IMR-90 (cell line): ENCODE results near the gene ZBED4. TPM values are rescaled to one million over a fixed set of nuclear protein-coding genes. Genes with fewer than 3 reads are reported as not detected.

Experiments used
- ATAC-seq: fragments of 200-7000 bp; cut with Tn5 transposase; 2 replicates; pipeline ENCODE4 v1.9.1; 2020; ENCODE audit warnings: low read depth, mild to moderate bottlenecking, moderate library complexity
- BruUV-seq: library from RNA; stranded (reverse); fragments of 400-500 nt; replicated peaks from 2 replicates; lab custom pipeline; 2021; lab: Mats Ljungman, UMichigan
- CTCF ChIA-PET: fragments of 300-600 bp; formaldehyde crosslinking; extraction: SDS; loops from one replicate; lab custom pipeline; 2021; ENCODE audit warnings: antibody characterized with exemption; lab: Yijun Ruan, JAX
- POLR2A ChIA-PET: fragments of 300-600 bp; sonication (Branson Sonifier 250); formaldehyde crosslinking; loops from one replicate; lab custom pipeline; 2022; ENCODE audit warnings: antibody characterized with exemption; ENCODE audit not compliant: unreplicated experiment; lab: Charles Lee
- DNase-seq: peaks from one replicate; pipeline ENCODE4 v3.0.0; 2013
- H2AFZ ChIP-seq: replicated peaks from 2 replicates; pipeline ENCODE3; 2013; ENCODE audit warnings: low read length, mild to moderate bottlenecking; ENCODE audit not compliant: poor library complexity
- H2AK5ac ChIP-seq: 2 replicates; pipeline ENCODE4 v1.6.1; 2013; ENCODE audit warnings: low read depth, low read length, inconsistent platforms
- H2AK9ac ChIP-seq: replicated peaks from 2 replicates; pipeline ENCODE3; 2013; ENCODE audit warnings: mild to moderate bottlenecking, low read depth, low read length, moderate library complexity; ENCODE audit not compliant: poor library complexity
- H2BK120ac ChIP-seq: 2 replicates; pipeline ENCODE4 v1.6.1; 2013; ENCODE audit warnings: low read depth, low read length, inconsistent platforms
- H2BK15ac ChIP-seq: 3 replicates; pipeline ENCODE4 v1.6.1; 2013; ENCODE audit warnings: low read depth, low read length, inconsistent platforms
- H2BK20ac ChIP-seq: 2 replicates; pipeline ENCODE4 v1.6.1; 2013; ENCODE audit warnings: low read depth, mild to moderate bottlenecking, inconsistent platforms, low read length, moderate library complexity
- H2BK5ac ChIP-seq: 2 replicates; pipeline ENCODE4 v1.6.1; 2013; ENCODE audit warnings: mild to moderate bottlenecking, low read depth, low read length, inconsistent platforms; ENCODE audit not compliant: poor library complexity, severe bottlenecking
- H3K14ac ChIP-seq: replicated peaks from 2 replicates; pipeline ENCODE4 v1.6.1; 2013; ENCODE audit warnings: low read depth, low read length, inconsistent platforms
- H3K18ac ChIP-seq: 2 replicates; pipeline ENCODE4 v1.6.1; 2013; ENCODE audit warnings: low read depth, low read length, control low read depth
- H3K23ac ChIP-seq: 2 replicates; pipeline ENCODE4 v1.6.1; 2013; ENCODE audit warnings: low read depth, low read length, inconsistent platforms
- H3K27ac ChIP-seq: 2 replicates; pipeline ENCODE4 v1.5.1; 2013; ENCODE audit warnings: mild to moderate bottlenecking, control low read depth, low read length; ENCODE audit not compliant: insufficient read depth
- H3K27me3 ChIP-seq: 2 replicates; pipeline ENCODE4 v1.6.1; 2013; ENCODE audit warnings: low read length; ENCODE audit not compliant: control insufficient read depth, insufficient read depth
- H3K36me3 ChIP-seq: 2 replicates; pipeline ENCODE4 v1.6.1; 2013; ENCODE audit warnings: low read length, mixed read lengths; ENCODE audit not compliant: control insufficient read depth, insufficient read depth
- H3K4ac ChIP-seq: 2 replicates; pipeline ENCODE4 v1.6.1; 2013; ENCODE audit warnings: low read depth, low read length, inconsistent platforms
- H3K4me1 ChIP-seq: 2 replicates; pipeline ENCODE4 v1.6.1; 2013; ENCODE audit warnings: low read length, mixed read lengths; ENCODE audit not compliant: control insufficient read depth, insufficient read depth
- H3K4me2 ChIP-seq: 2 replicates; pipeline ENCODE4 v1.6.1; 2013; ENCODE audit warnings: low read depth, mild to moderate bottlenecking, control low read depth, low read length, moderate library complexity
- H3K4me3 ChIP-seq: 2 replicates; pipeline ENCODE4 v1.5.1; 2013; ENCODE audit warnings: low read depth, mild to moderate bottlenecking, control low read depth, low read length, moderate library complexity; ENCODE audit not compliant: insufficient read depth
- H3K56ac ChIP-seq: 2 replicates; pipeline ENCODE4 v1.6.1; 2013; ENCODE audit warnings: low read length, inconsistent platforms; ENCODE audit not compliant: insufficient read depth; ENCODE audit errors: extremely low read depth
- H3K79me1 ChIP-seq, 2 experiments: 2 replicates each; pipeline ENCODE4 v1.6.1; 2013; ENCODE audit warnings: low read length in 2 of 2, inconsistent platforms in 1 of 2, low read depth in 1 of 2
- H3K9ac ChIP-seq: 2 replicates; pipeline ENCODE4 v1.6.1; 2013; ENCODE audit warnings: low read depth, low read length, control low read depth
- H3K9me1 ChIP-seq: 2 replicates; pipeline ENCODE4 v1.6.1; 2013; ENCODE audit warnings: low read length, inconsistent platforms; ENCODE audit not compliant: insufficient read depth
- H3K9me3 ChIP-seq: 2 replicates; pipeline ENCODE4 v1.6.1; 2013; ENCODE audit warnings: low read length; ENCODE audit not compliant: control insufficient read depth, insufficient read depth
- H4K20me1 ChIP-seq: 2 replicates; pipeline ENCODE4 v1.6.1; 2013; ENCODE audit warnings: low read length, inconsistent platforms; ENCODE audit not compliant: insufficient read depth
- H4K5ac ChIP-seq: 2 replicates; pipeline ENCODE4 v1.6.1; 2013; ENCODE audit warnings: mild to moderate bottlenecking, low read depth, low read length, control low read depth
- H4K8ac ChIP-seq, 2 experiments: 2 replicates each; pipeline ENCODE4 v1.6.1; 2013; ENCODE audit warnings: low read depth in 2 of 2, low read length in 2 of 2, control low read depth in 1 of 2, inconsistent platforms in 1 of 2
- H4K91ac ChIP-seq: 2 replicates; pipeline ENCODE4 v1.6.1; 2013; ENCODE audit warnings: low read depth, low read length, inconsistent platforms; ENCODE audit not compliant: insufficient read depth
- BHLHE40 ChIP-seq: fragments of 150-350 bp; IDR thresholded peaks from 2 replicates; pipeline ENCODE4 v1.6.1; 2016; ENCODE audit warnings: mild to moderate bottlenecking, low read depth, low read length
- CEBPB ChIP-seq: IDR thresholded peaks from 2 replicates; pipeline ENCODE4 v1.6.1; 2012; ENCODE audit warnings: low read depth, low read length, improper control_type of control experiment
- CHD1 ChIP-seq: IDR thresholded peaks from 2 replicates; pipeline ENCODE4 v1.6.1; 2012; ENCODE audit warnings: low read depth, low read length, improper control_type of control experiment
- MAFK ChIP-seq: IDR thresholded peaks from 2 replicates; pipeline ENCODE4 v1.6.1; 2012; ENCODE audit warnings: low read depth, low read length, improper control_type of control experiment
- MAZ ChIP-seq: IDR thresholded peaks from 2 replicates; pipeline ENCODE4 v1.6.1; 2012; ENCODE audit warnings: low read depth, mild to moderate bottlenecking, low read length, improper control_type of control experiment, moderate library complexity, borderline replicate concordance
- MXI1 ChIP-seq: IDR thresholded peaks from 2 replicates; pipeline ENCODE4 v1.6.1; 2012; ENCODE audit warnings: low read depth, mild to moderate bottlenecking, low read length, moderate library complexity, borderline replicate concordance
- NFE2L2 ChIP-seq: fragments of 150-350 bp; IDR thresholded peaks from 2 replicates; pipeline ENCODE4 v1.6.1; 2016; ENCODE audit warnings: low read depth, mild to moderate bottlenecking, low read length
- POLR2A ChIP-seq: IDR thresholded peaks from 2 replicates; pipeline ENCODE4 v1.6.1; 2012; ENCODE audit warnings: mild to moderate bottlenecking, low read depth, low read length
- RAD21 ChIP-seq: IDR thresholded peaks from 2 replicates; pipeline ENCODE4 v1.6.1; 2012; ENCODE audit warnings: low read length, improper control_type of control experiment
- RCOR1 ChIP-seq: IDR thresholded peaks from 2 replicates; pipeline ENCODE4 v1.6.1; 2012; ENCODE audit warnings: mild to moderate bottlenecking, low read length, improper control_type of control experiment; ENCODE audit not compliant: insufficient replicate concordance
- RFX5 ChIP-seq: IDR thresholded peaks from 2 replicates; pipeline ENCODE4 v1.8.0; 2012; ENCODE audit warnings: low read depth, mild to moderate bottlenecking, low read length, moderate library complexity
- SMC3 ChIP-seq: fragments of 150-350 bp; IDR thresholded peaks from 2 replicates; pipeline ENCODE4 v1.6.1; 2016; ENCODE audit warnings: low read depth, mild to moderate bottlenecking, antibody characterized with exemption, low read length, moderate library complexity
- WGBS, 2 experiments: methylation state at CpG; one replicate each; pipeline versions ENCODE4 v1.1.5 to v1.1.7; 2013; ENCODE audit warnings: missing lambda C conversion rate in 2 of 2; ENCODE audit not compliant: insufficient read length in 1 of 2; ENCODE audit errors: extremely low coverage in 2 of 2; 5-methylcytosine and 5-hydroxymethylcytosine counted together
- dilution Hi-C: fragments of 300-500 bp; cut with HindIII; formaldehyde crosslinking; loops from one replicate; pipeline ENCODE4 v1.14.3; 2018; ENCODE audit warnings: low sequenced_read_pairs; ENCODE audit not compliant: unreplicated experiment
- in situ Hi-C: fragments of 300-500 bp; cut with MboI; formaldehyde crosslinking; loops from 3 replicates; pipeline ENCODE4 v1.14.3; 2019; ENCODE audit warnings: low sequenced_read_pairs, inconsistent platforms, mixed read lengths
- intact Hi-C: fragments of 100-400 bp; cut with micrococcal nuclease; formaldehyde crosslinking; loops from 2 replicates; pipeline ENCODE4 v1.10.0; 2022
- polyA plus RNA-seq, 3 experiments: library from polyadenylated mRNA; depleted of rRNA; stranded (reverse); fragments of >200 nt; gene quantifications; 2 replicates each; pipeline ENCODE4 v1.2.3, GENCODE V29; 2012; ENCODE audit warnings: low replicate concordance in 1 of 3
- total RNA-seq: library from RNA; depleted of rRNA; stranded (reverse); fragments of >200 nt; gene quantifications from 2 replicates; pipeline ENCODE4 v1.2.3, GENCODE V29; 2012
- TF ChIP-seq, protein P1 (sequence below): conservative IDR thresholded peaks from 2 replicates; pipeline ENCODE4 v1.5.1; 2012; ENCODE audit warnings: mild to moderate bottlenecking, low read depth, low read length, improper control_type of control experiment
- TF ChIP-seq, protein P2 (sequence below): fragments of 150-350 bp; IDR thresholded peaks from 2 replicates; pipeline ENCODE4 v1.6.1; 2016; ENCODE audit warnings: low read depth, mild to moderate bottlenecking, low read length, moderate library complexity, borderline replicate concordance
- TF ChIP-seq, protein P3 (sequence below): fragments of 150-350 bp; IDR thresholded peaks from 2 replicates; pipeline ENCODE4 v1.6.1; 2017; ENCODE audit warnings: mild to moderate bottlenecking, antibody characterized with exemption, low read length, low read depth

Gene ZBED4
- total and polyA plus RNA-seq, 2 of the 4 experiments (the other 2 are of a cell fraction), result 9.3 to 10.5 TPM

DNA sequence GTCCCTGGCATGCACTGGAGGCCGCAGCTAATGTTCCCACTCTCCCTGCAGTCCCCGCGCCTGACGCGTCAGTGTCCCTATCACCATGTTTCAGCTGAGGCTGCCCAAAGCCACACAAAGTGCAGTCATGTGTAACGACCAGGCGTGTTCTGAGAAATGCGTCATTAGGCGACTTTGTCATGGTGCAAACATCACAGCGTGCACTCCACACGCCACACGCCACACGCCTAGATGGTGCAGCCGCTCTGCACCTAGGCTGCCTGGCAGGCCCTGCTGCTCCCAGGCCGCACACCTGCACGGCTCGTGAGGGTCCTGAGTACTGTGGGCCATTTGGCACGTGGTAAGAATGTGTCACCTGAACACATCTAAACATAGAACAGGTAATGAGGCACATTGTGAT, 67.2 kb downstream of the ZBED4 start:
- CTCF ChIA-PET, result no interaction called here
- no peak for DNase-seq
- H4K20me1 ChIP-seq, result no peaks in the 10 kb centered on the region; the same call in 1 of the 2 replicates
- H2BK5ac ChIP-seq, result no peak overlapping the region
- no peak overlapping the region for H4K91ac ChIP-seq
- no peaks in the 10 kb centered on the region for H3K9me3 ChIP-seq
- peaks cover 4% of the 10 kb centered on the region; the same call in 1 of the 2 replicates for H3K9me1 ChIP-seq
- ATAC-seq, result no peak
- TF ChIP-seq NFE2L2 (no peak), SMC3 (no peak), POLR2A (no peak), MAFK (no peak), CEBPB (no peak), RCOR1 (no peak), RFX5 (no peak), CHD1 (no peak), MXI1 (no peak), MAZ (no peak), BHLHE40 (no peak), RAD21 (no peak)
- TF ChIP-seq, protein P1, sequence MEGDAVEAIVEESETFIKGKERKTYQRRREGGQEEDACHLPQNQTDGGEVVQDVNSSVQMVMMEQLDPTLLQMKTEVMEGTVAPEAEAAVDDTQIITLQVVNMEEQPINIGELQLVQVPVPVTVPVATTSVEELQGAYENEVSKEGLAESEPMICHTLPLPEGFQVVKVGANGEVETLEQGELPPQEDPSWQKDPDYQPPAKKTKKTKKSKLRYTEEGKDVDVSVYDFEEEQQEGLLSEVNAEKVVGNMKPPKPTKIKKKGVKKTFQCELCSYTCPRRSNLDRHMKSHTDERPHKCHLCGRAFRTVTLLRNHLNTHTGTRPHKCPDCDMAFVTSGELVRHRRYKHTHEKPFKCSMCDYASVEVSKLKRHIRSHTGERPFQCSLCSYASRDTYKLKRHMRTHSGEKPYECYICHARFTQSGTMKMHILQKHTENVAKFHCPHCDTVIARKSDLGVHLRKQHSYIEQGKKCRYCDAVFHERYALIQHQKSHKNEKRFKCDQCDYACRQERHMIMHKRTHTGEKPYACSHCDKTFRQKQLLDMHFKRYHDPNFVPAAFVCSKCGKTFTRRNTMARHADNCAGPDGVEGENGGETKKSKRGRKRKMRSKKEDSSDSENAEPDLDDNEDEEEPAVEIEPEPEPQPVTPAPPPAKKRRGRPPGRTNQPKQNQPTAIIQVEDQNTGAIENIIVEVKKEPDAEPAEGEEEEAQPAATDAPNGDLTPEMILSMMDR, result no peak
- TF ChIP-seq, protein P2, sequence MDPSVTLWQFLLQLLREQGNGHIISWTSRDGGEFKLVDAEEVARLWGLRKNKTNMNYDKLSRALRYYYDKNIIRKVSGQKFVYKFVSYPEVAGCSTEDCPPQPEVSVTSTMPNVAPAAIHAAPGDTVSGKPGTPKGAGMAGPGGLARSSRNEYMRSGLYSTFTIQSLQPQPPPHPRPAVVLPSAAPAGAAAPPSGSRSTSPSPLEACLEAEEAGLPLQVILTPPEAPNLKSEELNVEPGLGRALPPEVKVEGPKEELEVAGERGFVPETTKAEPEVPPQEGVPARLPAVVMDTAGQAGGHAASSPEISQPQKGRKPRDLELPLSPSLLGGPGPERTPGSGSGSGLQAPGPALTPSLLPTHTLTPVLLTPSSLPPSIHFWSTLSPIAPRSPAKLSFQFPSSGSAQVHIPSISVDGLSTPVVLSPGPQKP, result no peak
- TF ChIP-seq, protein P3, sequence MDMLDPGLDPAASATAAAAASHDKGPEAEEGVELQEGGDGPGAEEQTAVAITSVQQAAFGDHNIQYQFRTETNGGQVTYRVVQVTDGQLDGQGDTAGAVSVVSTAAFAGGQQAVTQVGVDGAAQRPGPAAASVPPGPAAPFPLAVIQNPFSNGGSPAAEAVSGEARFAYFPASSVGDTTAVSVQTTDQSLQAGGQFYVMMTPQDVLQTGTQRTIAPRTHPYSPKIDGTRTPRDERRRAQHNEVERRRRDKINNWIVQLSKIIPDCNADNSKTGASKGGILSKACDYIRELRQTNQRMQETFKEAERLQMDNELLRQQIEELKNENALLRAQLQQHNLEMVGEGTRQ, result no peak
- in situ Hi-C loops, result loop anchor here (25.0 kb wide), 1 partner anchor 109 kb away; no protein-coding TSS in a partner anchor
- no TSS peak for BruUV-seq
- peaks cover 31 to 41% of the 10 kb centered on the region in 2 experiments for H3K79me1 ChIP-seq
- H2BK120ac ChIP-seq, result no peak overlapping the region
- H4K8ac ChIP-seq, result no peak overlapping the region
- peaks cover 21% of the 10 kb centered on the region for H3K36me3 ChIP-seq
- no peak overlapping the region for H2AK9ac ChIP-seq
- no peaks in the 10 kb centered on the region for H3K27me3 ChIP-seq
- POLR2A ChIA-PET, result no interaction called here
- no peak overlapping the region for H2BK15ac ChIP-seq
- H3K27ac ChIP-seq, result no peak overlapping the region
- WGBS, 2 experiments, result 98% methylated on average over 8 of the region's 18 CpGs; no CpG with 5 or more reads in 1 of the 2 experiments
- intact Hi-C loops, result no loop called here
- dilution Hi-C loops, result no loop called here
- H2AFZ ChIP-seq, result no peak overlapping the region
- no peak overlapping the region for H3K23ac ChIP-seq
- H3K14ac ChIP-seq, result no peak overlapping the region
- H3K18ac ChIP-seq, result no peak overlapping the region
- no peak overlapping the region for H3K9ac ChIP-seq
- H3K56ac ChIP-seq, result no peak overlapping the region
- no peak overlapping the region for H3K4me2 ChIP-seq
- no peak overlapping the region for H2AK5ac ChIP-seq
- no peak overlapping the region for H3K4me3 ChIP-seq
- H3K4ac ChIP-seq, result no peak overlapping the region
- H4K5ac ChIP-seq, result no peak overlapping the region
- no peak overlapping the region for H2BK20ac ChIP-seq
- H3K4me1 ChIP-seq, result peaks cover 18% of the 10 kb centered on the region
